Stimulated activated CD8-positive, alpha-beta memory T cell treated with anti-CD3 and anti-CD28 coated beads, Interleukin-12 subunit alpha, Interleukin-12 subunit beta, amount 100 ng/mL, for 24 hours (primary cell): ENCODE measurements around the gene EIF5AL1.
"Not testable (repeated sequence)": the region's sequence is repeated elsewhere in the genome, so short reads cannot be mapped to it uniquely, and the experiment has no call there.

Source experiments
- DNase-seq: peaks from one replicate; pipeline ENCODE4 v3.0.0-alpha.2; 2020; ENCODE audit errors: extremely low read depth

Gene EIF5AL1

DNA sequence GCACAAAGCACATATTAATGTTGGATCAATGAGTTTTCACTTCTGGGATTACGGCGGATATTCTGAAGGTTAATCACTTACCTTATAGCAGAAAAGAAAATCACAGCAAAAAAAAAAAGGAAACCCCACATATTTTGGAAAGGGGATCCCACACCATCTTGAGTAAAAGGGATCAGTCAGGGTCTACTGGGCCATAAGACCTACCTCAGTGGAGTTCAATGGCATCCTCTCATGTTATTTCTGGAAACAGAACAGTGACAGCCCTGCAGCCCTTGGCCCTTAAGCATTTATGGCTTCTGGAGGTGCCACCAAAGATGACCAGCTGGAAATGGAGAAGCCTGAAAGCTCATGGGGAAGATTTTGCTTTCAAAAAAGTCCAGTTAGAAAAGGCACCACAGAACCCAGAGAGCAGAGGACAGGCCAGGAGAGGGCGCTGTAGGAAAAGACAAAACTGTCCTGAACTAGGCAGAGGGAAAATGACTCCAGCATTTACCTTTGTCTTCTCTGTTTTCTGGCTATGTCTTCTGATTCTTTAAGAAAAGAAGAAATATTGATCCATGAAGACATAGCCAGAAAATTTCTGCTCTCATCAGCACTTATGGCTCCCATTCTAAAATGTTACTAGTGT lies 2.9 kb upstream of the EIF5AL1 start:
- not testable (repeated sequence) for DNase-seq

DNA sequence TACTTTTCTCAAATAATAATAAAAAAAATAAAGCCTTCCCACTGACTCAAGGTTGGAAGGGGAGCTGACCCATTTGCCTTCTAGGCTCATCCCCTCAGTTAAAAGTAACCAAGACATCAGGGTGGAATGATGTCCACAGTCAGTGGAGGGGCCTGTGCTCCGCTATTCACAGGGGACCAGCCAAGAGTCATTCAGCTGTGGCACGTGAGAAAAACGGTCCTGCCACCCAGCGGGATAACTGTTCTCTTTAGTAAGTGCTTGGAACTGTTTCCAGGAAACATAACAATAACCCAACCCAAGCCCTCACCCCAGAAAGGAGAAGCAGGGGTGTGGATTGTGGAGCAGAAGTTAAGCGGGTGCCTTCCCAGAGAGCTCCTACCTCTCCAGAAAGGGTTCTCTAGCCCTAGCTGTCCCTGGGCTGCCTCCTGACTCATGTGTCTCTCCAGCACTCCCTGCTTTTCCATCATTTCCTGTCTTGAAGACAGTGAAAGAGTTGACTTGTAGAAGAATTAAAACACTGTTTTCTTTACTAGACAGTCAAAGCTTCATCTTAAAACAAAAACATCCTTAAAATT lies 2.3 kb upstream of the EIF5AL1 start:
- not testable (repeated sequence) for DNase-seq

DNA sequence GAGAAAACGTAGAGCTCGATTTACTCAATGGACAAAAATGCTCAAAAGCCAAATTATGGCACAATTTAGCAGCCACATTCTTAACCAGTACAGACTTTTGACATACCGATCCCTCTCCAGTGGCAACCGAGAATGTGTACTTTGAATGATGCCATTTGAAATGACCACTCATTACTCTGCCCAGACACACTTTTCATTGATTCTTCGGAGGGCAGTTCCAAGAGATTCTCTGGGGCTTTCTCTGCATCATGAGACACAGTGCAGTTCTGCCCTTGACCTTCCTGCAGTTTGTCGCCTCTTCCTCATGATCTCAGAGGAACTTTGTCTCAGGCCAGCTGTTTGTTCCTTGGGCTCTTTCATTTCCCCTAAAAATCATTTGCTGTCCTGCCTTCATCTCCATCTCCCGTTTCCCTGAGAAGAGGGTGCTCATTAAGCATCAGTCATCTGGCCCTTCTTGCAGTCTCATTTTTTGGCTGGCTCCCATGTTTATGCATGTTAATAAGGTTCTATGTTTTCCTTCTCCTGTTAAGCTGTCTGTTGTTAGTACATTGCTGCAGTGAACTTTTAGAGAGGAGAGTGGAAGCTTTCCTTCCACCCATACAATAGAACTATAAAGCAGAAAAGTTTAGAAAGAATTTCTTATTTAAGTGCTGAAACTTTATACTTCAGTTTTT lies 4.3 kb downstream of the EIF5AL1 start:
- DNase-seq, result not testable (repeated sequence)

DNA sequence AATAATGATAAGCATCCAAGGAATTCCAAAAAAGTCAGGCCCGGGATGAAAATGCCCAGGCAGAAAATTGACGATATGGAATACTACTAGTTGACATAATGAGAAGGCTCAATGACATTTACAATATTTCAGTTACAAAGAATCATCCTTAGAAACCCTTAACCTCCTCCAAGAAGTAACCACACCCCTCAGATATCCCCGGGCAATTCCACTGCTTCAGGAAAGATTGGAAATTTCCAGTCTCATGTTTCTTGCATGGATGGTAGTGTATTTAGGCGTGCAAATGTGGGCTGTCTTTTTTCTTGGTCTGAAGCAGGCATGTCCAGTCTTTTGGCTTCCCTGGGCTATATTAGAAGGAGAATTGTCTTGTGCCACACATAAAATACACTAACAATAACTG lies 5.2 kb downstream of the EIF5AL1 start:
- not testable (repeated sequence) for DNase-seq

DNA sequence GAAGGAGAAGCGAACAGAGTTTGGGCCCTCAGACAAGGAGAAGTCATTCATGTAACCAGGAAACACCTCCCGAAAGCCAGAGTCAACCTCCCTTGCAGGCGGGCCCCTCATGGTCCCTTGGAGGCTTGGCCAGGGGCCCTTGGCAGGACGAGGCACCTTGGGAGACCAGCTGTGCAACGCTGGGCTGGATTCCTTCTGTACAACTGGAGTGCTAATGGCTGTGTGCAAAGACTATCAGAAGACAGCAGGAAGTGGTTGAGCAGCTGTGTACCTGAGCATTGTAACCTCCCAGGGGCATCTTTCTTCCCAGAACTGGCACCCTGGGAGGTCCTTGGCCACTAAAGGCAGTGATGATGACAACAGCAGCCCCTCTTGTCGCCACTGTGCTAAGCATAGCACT lies 9.4 kb downstream of the EIF5AL1 start:
- DNase-seq, result not testable (repeated sequence)

DNA sequence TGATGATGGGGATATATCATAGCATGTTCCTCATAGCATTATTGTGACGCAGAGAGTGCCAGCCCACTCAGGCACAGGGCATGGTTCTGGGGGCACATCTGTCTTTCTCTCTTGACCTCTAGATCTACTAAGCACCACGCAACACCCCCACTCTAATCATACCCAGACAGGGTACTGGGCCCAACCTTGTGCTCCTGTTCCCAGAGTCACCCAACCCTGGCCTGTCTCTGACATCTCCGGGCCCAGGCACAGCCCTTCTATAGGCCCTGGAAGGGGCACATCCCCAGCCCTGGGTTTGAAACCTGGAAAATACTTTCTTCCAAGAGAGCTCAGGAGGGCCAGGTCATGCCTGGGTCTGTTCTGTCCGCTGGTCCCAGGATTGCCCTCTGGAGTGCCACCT lies 10.1 kb downstream of the EIF5AL1 start:
- DNase-seq, result not testable (repeated sequence)

DNA sequence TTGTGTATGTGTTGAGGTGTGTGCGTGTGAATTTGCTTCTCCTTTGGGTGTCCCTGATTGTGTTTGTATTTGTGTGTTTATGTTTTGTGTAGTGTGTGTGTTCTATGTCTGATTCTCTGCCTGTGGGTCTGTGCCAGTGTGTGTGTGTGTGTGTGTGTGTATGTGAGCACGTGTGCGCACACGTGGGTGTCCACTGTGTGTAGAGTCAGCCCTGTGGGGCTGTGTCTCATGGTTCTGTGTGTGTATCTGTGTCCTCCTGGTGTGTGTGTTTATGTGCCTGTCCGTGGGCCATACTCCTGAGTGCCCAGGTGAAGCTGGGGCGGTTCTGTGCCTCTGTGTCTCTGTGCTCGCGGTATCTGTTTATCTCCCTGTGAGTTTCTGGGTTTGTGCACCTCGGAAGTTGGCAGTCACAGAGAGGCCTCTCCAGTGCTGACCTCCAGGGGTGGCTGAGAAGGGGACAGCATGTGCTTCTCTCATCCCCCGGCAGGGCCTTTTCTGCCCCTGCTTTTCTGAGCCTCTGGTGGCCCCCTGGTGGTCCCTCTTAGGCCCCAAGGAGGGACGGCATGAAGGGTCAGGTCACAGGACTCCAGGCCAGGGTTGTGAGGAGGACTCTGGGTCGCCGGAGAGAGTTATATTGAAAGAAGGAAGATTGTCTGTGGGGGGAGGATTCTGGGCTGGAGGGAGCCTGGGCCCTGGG lies 11.0 kb downstream of the EIF5AL1 start:
- not testable (repeated sequence) for DNase-seq

DNA sequence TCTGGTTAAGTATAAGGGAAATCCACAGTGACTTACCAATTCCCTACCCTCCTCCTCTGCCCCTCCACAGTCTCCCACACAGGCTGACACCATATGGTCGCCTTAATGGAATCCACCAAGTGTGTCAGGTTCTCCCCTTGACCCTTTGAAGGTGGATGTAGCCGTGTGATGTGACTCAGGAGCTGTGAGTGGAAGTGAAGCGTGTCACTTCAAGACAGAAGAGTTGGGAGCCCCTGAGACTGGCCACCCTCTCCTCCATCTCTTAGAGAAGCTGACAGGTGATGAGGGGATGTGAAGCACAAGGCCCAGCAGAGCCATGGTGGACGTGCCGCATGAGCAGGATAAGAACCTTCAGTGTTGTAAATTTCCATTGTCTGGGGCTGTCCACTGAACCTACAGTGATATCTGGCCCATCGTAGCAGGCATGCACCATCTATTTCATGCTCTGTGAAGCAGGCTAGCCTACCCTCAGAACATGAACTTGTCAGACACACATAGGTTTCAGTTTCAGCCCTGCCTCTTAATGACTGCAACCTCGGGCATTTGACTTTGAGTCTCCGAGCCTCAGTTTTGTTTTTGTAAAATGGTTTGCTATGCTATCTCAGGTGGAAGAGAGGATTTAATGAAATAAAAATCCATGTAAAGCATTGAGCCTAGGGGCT lies 12.8 kb downstream of the EIF5AL1 start:
- DNase-seq, result not testable (repeated sequence)

DNA sequence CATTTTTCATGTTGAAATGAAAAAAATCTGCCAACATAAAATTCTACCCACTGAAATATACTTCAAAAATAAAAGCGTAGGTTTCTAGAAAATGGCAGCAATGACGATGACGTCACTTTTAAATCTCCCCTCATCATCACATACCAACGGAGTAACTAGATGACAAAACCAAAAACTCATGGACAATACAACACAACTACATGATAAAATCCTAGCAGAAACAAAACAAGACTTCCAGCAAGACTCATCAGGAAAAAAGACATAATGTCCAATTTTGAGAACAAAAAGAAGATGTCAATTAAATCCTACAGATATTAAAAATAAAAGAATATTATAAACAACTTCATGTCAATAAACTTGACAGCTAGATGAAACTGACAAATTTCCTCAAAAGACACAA lies 15.9 kb downstream of the EIF5AL1 start:
- DNase-seq, result not testable (repeated sequence)

DNA sequence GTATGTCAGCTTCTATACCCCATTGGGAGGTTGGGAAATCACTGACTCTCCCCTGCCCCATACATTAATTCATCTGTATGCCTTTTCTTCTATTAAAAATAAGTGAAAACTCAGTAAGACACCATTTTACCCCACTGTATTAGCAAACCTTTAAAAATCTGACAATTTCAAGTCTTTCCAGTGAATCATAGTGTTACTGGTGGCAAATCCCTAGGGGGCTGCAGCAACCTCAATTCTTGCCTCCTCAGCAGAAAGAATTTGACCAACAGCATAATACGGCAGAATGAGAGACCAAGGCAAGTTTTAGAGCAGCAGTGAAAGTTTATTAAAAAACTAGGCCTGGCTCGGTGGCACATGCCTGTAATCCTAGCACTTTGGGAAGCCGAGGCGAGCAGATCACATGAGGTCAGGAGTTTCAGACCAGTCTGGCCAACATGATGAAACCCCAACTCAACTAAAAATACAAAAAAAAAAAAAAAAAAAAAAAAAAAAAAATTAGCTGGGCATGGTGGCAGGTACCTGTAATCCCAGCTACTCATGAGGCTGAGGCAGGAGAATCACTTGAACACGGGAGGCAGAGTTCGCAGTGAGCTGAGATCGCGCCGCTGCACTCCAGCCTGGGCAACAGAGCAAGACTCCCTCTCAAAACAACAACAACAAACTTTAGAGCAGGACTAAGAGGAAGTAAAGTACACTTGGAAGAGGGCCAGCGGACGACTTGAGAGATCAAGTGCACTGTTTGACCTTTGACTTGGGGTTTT lies 21.0 kb downstream of the EIF5AL1 start:
- not testable (repeated sequence) for DNase-seq

DNA sequence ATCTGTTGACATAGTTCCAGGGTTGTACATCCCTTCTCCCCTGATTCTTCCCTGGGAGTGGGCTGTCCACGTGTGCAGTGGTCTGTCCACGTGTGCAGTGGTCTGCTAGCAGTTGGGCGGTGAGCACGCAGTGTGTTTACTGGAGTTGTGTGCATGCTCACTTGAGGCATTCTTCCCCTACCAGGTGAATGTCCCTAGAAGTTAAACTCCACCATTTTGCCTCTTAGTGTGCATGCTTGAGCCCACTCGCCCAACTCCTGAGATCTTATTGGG lies 21.5 kb downstream of the EIF5AL1 start:
- DNase-seq, result not testable (repeated sequence)

DNA sequence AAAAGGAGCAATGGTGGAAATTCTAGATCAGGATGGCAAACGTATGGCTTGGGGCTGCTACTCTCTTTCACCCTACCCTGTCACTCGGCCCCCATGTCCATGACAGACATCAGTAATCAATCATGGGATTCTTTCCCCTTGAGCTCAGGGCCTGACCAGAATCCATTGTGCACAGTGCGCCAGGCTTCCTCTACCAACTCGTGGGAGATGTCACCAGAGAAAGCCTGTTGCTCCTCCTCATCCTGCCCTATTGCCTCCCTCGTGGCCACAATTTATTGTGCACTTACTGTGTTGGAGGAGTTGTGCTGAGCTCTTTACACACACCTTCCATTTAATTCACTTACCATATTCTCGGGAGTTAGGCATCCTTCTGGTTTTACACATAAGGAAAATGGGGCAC lies 26.0 kb downstream of the EIF5AL1 start:
- DNase-seq, result not testable (repeated sequence)

DNA sequence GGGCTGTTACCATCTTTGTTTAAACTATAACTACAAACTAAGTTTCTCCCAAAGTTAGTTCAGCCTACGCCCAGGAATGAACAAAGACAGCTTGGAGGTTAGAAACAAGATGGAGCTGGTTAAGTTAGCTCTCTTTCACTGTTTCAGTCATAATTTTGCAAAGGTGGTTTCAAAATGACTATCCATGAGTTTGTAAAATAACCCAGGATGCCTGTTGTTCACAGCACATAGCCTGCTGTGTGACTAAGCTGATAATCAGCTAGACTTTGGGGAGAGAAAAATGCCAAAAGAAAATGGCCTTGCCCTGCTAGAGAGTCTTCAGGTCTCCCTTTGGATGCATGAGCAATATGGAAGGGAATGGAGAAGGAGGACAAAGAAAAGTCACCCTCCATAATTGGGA lies 28.6 kb downstream of the EIF5AL1 start:
- DNase-seq, result not testable (repeated sequence)

DNA sequence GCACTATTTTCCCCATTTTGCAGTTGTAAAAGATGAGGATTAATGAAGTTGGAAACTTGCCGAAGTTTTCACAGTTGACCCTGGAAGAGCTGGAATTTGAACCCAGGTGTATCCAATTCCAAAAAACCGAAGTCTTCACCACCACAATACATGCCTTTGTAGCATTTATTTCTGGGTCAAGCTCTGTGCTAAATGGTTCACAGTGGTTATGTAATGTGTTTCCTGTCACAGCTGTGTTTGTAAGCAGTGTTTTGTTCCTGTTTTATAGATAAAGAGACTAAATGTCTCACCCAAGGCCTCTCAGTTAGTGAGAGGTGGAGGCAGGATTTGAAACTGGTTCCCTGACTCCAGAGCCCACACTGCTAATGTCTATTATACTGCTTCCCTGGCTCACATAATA lies 30.3 kb downstream of the EIF5AL1 start:
- no peak for DNase-seq

DNA sequence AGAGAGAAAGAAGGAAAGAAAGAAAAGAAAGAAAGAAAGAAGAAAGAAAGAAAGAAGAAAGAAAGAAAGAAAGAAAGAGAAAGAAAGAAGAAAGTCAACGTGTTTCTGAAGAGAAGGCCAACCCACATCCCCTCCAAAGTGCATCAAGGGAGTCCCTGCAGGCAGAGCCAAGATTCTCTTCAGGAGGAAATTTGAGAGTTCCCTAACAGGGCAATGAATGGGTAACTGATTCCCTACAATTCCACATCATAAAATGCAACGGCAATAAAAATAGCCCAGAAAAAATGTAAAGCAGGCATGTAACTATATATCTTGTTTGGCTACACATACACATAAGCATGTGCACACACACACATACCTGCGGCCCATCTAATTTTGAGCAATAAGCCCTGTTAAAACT lies 32.1 kb downstream of the EIF5AL1 start:
- DNase-seq, result not testable (repeated sequence)

DNA sequence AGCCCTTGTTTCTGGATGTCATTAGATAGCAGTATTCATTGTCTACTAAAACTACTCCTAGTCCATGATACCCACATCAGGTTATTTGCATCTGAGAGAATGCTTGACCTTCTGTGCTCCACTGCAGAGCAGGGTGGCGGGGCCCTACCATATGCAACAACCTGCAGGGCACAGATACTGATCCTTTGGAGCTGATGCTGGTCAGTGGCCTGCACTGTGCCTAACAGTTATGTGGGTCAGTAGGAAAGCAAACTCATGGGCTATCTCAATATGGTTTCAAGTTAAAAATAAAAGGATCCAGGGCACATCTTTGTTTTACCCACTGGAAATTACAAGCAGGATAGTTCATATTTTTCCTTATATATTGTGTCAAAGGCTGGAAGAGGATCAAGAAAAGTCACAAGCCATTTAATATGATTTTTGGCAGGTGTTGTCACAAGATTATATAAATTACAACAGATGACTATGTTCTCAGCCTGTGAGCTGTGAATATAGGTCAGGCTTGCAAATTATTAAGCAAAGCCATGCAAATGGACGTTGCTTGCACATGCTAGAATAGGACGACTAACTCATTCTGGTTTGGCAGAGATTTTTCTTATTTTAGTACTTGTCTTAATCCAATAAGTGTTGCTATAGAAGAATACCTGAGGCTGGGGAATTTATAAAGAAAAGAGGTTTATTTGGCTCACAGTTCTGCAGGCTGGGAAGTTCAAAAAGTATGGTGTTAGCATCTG lies 32.8 kb downstream of the EIF5AL1 start:
- not testable (repeated sequence) for DNase-seq

DNA sequence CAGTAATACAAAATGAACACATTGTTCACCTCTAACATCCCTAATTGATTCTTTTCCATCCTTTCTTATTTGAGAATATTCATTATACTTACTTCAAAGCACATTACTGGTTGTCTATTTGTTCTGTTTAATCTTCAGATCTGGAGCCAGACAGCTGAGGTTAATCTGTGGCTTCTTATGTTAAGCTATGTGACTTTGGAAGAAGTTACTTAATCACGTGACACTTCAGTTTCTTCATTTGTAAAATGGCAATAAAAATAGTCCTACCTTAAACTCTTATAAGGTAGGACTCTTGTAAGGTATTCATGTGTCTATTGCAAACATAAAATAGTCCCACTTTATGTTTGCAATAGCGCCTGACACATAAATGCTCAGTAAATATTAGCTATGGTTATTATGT lies 34.8 kb downstream of the EIF5AL1 start:
- not testable (repeated sequence) for DNase-seq

DNA sequence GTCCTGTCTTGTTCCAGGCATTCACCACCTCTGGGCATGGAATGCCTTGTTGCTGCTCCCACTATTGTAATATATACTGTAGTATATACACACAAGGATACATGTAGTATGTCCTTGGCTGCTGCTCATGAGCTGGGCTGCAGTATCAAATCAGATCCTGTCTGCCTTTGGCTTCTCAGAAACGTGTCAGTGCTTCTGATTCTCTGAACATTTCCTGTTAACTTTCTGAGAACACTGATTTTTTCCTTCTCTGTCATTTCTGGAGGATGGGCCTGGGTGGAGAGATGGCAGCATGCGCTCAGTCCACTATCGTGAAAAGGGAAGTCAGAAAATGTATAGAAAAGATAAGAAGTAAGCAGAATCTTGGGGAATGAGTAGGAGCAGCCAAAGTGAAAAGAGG lies 35.6 kb downstream of the EIF5AL1 start:
- no peak for DNase-seq

DNA sequence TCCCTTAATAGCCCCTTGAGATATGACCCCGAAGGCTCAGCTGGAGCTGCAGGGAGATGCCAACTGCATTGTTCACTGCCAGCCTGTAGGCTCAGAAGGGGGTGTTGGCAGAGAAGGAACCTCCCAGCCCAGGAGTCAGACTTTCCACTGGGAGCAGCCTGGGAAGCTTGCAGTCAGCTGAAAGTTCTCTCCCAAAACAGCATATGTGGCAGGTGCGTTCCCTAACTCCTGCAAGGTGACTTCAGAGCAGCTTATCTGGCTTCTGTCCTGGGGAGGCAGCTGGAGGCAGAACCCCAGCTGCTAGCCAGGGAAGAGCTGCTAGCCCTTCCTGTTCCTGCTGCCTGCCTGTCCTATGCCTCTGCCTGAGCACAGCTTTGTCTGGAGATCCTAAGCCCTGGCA lies 39.8 kb downstream of the EIF5AL1 start:
- DNase-seq, result no peak

DNA sequence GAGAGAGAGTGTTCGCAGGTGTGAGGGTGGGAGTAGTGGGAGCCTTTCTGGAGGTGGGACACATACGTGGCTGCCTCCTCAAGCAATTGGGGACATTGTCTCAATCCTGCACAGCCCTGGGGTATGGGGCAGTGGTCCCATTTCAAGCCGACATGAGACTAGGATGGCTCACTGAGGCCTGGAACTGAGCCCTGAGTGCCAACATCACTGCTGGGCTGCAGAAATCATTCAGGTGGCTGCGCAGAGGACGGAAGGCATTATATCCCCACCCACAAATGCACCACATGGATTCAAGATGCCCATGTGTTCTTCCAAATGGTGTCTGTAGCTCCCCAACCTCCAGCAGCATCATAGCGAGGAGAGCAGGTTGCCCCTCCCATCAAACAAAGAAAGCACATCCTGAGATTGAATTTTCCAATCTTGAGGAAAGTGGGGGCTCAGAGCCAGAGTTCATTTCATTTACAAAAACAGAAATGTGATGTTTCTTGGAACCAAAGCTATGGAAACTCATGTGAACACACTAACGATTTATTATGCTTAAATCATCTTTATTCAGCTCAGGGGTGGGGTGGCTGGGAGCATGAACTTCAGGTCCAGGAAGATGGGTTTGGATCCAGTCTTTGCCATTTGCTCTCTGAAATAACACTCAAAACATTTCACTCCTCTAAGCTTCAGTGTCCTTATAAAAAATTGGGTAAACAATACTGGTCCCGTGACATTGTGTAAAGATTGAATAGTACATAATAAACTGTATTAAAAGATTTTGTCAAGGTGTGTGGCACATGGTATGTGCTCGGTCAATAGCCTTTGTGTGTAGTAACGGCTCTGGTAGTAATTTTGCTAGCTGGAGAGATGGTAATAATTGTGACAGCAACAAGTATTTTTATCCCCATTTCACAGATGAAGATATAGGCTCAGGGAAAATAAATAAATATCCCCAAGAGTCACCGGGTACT lies 43.3 kb downstream of the EIF5AL1 start:
- no peak for DNase-seq
